Stimulated activated CD4-positive, alpha-beta T cell treated with anti-CD3 and anti-CD28 coated beads, Interleukin-15, amount 100 ng/mL, for 1 hour (primary cell): Measurements from ENCODE around the gene PRR36.

ENCODE experiments used
- DNase-seq, 2 donors: peaks; one replicate each; pipeline ENCODE4 v3.0.0-alpha.2; 2020; ENCODE audit warnings: low read depth in 1 of 2, low spot score in 1 of 2

PRR36 gene

DNA sequence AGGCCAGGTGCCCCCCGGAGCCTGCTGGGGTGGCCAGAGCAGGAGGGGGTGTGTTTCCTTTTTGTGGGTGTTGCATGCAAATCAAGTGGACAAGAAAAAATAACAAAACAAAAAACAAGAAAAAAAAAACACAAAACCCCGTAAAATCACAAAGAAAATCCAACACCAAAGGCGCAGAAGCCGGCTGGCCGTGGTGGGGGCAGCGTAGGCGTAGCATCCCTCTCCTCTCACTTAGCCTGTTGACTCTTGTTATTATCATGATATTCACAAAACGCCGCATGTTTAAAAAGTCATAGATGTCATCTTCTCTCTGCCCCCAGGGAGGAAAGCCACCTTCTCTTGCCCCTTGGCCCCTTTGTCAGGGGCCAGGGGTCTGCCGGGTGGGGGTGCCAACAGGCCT, 39.5 kb upstream of the PRR36 start:
- DNase-seq = no peak

DNA sequence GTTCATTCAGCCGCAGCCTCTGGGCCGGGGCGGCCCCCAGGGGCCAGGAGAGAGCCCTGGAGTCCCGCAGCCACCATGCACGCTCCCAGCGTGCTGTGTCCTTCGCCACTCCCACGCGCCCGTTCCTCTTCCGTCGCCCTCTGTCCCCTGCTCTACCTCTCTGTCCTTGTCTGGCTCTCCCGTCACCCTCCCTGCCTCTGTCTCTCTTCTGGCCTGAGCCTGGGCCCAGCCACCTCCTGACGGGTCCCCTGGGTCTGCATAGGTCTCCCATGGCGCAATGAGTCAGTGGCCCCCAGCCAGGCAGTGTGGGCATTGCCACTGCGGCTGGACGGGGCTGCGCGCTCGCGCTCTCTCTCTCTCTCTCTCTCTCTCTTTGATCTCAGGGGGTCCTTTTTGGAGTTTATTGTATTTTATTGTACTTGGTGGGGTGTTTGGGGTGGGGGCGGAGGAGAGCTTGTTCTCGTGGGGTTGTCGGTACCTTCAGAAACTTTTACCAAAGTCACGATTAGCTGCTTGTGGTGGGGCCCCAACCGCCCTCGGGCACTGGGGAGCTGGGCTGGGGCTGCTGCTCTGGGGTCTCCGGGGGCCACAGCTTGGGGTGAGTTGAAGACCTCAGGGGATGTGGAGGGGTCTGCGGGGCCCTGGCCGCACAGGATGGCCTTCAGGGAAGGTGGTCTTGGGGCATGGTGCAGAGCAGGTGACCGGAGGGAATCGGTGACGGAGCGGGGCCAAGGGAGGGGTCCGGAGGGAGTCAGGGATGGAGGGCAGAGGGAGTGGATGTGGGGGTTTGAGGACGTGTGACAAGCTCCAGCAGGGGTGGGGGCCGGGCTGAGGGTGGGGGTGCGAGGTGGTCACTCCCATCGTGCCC, 38.7 kb upstream of the PRR36 start:
- DNase-seq = no peak

DNA sequence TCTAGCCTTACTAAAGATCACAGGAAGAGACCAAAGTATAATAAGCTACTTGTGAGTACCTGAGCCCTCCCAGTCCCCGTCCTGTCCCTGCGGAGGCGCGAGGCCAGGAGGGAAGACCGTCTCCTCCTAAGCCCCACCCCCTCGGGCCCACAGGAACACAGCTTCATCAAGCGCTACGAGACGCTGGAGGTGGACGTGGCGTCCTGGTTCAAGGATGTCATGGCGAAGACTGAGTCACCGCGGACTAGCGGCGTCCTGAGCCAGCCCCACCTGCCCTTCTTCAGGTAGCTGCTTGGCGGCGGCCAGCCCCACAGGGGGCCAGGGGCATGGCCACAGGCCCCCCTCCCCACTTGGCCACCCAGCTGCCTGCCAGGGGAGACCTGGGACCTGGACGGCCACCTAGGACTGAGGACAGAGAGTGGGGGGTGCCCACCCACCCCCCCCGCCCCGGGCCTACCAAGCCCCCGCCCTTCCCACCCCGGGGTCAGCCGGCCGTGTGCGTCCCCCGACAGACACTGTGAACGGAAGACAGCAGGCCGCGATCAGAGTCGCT, 38.0 kb upstream of the PRR36 start:
- no peak for DNase-seq

DNA sequence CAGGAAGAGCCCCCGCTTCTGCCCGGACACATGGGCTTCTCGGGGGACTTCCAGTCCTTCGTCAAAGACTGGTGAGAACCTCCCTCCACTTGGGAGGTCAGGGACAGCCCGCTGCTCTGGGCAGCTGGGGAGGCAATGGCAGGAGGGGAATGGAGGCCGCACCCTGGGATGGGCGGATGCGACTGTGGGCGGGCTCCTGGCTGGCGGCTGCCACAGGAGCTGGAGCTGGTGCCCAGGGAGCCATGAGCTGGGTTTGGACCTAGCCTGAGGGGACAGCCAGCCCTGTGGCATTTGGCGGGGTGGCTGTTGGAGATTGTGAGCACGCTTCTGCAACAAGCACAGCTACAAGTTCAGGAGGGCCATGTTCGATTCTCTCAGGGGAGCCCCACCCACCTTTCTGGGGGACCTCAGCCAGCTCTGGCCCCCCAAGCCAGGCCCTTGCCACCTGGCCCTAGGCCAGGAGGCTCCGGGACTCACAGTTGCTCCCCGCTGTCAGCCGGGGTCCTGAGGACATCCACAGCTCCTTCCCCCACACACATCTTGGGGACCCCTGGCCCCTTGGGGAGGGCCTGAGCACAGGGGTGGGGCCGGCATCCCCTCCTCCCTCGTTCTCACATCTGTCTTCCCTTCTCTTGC, 37.4 kb upstream of the PRR36 start:
- no peak for DNase-seq

DNA sequence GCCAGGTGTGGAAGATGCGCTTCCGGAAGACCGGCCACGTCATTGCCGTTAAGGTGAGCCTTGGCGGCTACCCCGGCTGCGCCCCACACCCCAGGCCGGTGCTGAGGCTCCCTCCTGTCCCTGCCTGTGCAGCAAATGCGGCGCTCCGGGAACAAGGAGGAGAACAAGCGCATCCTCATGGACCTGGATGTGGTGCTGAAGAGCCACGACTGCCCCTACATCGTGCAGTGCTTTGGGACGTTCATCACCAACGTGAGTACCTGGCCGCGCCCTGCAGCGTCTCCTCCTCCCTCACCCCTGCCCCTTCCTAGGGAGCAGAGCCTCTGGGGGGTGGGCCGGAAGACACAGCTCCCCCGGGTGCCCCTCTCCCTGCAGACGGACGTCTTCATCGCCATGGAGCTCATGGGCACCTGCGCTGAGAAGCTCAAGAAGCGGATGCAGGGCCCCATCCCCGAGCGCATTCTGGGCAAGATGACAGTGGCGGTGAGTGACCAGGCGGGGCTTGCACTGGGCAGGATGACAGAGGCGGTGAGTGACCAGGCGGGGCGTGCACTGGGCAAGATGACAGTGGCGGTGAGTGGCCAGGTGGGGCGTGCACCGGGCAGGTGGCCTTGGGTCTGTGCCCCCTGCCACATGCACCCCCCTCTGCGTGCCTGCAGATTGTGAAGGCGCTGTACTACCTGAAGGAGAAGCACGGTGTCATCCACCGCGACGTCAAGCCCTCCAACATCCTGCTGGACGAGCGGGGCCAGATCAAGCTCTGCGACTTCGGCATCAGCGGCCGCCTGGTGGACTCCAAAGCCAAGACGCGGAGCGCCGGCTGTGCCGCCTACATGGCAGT, 36.4 kb upstream of the PRR36 start:
- DNase-seq = no peak

DNA sequence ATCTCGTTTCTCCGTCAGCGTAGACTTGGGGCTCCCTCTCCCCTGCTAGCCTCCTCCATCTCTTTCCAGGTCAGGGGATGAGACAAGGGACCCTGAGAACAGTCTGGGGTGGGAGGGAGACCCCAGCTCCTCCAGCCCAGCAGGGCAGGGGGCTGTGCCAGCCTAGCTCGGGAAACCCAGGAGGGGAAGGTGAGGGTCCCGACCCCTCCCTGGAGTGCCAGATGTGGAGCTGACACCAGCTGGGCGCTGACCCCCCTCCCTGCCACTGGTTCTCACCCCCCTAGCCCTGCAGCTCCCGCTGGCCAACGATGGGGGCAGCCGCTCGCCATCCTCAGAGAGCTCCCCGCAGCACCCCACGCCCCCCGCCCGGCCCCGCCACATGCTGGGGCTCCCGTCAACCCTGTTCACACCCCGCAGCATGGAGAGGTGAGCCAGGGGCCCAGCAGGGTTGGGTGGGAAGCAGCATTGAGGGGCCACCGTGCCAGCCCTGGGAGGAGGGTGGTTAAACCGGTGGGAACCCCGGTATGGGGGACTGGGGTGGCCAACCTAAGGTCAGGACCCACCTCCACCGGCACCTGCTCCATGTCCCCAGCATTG, 35.4 kb upstream of the PRR36 start:
- no peak for DNase-seq

DNA sequence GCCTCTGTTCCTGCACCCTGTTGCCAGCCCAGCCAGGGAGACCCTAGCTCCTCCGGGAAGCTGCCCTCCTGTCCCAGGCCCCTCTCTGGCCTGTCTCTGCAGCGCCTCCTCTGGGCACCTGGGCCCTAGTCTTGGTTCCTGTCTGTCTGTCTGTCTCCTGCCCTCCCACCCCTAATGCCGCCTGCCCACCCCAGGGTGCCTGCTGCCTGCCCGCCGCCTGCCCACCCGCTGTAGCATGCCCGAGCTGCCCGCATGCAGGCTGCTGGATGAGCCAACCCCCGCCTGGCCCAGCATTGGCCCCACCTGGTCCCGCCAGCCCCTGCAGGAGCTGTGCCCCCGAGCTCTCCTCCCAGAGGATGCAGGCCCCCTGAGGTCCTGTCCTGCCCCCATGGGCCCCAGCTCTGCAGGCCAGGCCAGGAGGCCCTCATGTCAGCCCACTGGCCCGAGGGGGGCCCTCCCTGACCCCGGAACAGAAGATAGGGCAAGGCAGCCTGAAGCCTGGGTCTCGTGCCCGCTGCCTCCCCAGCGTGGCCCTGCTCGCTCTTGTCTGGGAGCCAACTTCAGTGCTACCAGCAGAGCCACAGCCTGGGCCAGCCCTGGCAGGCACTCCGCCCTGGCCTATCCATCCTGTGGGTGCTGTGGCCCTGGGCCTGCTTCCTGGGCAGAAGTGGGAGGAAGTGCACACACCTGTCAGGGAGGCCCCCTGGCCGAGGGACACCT, 34.7 kb upstream of the PRR36 start:
- no peak for DNase-seq

DNA sequence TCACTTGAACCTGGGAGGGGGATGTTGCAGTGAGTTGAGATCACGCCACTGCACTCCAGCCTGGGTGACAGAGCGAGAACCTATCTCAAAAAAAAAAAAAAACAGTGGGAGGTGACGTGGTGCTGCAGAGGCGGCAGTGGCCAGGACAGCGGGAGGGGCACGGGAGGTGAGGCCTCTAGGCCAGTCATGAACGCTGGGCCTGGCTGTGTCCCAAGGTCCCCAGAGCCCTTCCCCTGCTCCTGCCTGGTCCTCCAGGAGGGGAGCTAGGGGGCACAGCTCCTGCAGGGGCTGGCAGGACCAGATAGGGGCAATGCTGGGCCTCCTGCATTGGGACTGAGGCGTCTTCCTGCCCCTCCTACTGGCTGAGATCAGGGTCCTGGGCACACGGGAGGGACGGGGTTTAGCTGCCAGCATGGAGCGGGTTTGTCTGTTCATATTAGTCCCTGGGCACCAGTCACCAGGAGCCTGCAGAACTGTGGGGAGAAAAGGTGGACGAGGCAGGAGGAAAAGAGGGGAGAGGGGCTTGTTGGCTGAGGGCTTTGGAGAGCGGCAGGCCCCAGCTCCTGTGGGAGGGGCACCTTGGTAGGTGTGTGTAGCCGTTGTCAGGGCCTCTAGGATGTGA, 34.0 kb upstream of the PRR36 start:
- no peak for DNase-seq

DNA sequence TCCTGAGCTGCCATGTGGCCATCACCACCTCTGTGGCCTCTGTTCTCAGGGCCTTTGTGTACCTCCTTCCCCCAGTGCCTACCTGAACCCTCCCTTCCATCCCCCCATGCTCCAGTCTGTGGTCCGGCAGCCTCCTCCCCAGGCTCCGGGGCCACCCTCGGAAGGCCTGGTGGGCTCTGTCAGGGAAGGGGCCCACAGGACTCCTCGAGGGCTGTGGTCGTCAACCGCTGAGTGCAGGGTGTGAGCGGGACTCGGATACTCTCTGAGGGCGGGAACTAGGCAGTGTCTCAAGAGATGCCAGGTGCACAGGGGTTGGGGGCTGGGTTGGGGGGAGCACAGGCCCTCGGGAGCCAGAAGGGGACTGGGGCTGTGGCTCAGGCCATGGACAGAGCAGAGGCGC, 33.4 kb upstream of the PRR36 start:
- no peak for DNase-seq

DNA sequence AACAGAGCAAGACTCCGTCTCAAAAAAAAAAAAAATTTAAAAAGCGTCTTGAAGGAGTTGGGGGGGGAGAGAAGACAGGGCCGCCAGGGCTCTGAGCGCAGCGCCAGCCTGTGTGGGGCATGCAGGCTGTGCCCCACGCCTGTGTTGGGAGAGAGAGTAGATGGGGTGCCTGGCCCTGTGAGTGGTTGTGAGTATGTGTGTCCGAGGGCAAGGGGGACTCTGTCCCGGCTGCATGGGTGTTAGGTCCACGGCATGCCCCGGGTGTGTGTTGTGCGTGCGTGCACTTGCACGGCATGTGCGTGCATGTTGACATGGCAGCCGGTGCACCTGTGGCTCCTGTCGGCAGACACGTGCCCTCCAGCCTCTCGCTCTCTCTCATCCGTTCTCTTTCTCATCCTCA, 32.9 kb upstream of the PRR36 start:
- no peak for DNase-seq

DNA sequence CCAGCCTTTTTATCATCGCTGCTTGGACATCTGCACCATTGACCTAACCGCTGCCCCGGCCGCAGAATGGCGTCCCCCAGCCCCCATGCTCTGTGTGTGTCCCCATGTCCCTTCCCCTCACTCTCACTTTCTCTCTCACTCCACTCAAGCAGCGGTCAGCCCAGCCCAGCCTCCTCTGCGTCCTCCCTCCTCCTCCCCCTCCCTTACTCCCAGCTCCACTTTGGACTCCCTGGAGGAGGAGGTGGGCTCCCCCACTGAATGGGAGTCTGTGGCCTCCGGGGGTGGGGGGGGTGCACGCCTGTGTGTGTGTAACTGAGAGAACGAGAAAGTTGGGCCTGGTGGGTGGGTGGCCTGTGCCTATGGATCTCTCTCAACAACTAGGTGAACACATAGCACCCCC, 31.7 kb upstream of the PRR36 start:
- no peak for DNase-seq

DNA sequence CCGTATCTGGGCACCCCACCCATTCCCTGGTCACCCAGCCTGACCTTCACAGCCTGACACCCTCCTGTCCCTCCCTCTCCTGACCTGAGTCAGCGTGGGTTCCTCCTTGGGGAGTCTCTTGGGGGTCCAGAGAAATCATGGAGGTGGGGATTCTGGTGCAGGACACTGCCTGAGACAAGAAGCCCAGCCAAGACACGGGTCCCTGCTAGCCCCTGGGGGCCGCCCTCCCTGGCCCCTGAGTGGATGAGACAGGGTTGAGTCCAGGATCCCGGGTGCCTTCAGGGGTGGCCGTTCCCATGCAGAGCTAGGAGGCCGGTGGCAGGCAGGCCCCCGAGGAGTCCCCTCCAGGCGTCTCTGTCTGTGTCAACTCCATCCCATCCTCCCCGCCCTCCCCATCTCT, 31.1 kb upstream of the PRR36 start:
- no peak for DNase-seq

DNA sequence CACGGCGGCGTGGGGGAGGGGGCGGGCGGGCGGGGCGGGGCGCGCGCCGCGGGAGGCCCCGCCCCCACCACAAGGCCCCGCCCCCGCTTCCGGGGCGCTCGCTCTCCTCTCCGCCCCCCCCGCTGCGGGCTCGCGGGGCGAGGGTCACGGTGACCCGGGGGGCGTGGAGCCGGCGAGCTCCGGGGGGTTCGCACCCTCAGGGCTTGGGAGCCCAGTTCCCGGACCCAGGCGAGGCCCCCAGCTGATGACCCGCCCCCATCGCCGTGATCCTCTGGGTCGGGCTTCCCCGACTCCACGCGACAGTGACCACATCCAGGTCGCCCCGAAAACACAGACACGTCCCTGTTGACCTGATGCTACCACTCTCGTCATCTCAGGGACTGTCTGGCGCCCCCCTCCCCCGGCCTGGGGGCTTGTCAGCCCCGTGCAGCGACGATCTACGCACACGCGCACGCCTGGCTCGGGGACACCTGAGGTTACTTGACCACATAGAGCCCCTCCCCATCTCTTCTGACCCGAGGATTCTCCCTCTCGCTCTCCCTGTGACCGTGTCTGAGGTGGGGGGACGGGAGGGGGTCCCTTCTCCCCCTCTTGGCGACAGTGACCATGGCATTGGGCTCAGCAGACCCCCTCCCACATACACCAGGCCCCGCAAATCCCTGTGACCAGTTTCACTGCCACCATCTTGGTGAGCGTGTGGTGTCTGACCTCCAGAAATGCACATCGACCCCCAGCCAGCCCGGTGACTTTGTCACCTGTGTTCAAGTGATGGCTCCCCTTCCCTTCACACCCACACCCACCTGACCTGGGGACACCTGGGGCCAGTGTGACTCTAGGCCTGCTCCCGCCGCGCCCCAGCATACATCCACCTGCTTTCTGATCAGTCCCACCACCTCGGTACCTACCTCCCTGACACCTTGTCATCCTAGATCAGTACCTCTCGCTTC, 30.2 kb upstream of the PRR36 start:
- no peak for DNase-seq

DNA sequence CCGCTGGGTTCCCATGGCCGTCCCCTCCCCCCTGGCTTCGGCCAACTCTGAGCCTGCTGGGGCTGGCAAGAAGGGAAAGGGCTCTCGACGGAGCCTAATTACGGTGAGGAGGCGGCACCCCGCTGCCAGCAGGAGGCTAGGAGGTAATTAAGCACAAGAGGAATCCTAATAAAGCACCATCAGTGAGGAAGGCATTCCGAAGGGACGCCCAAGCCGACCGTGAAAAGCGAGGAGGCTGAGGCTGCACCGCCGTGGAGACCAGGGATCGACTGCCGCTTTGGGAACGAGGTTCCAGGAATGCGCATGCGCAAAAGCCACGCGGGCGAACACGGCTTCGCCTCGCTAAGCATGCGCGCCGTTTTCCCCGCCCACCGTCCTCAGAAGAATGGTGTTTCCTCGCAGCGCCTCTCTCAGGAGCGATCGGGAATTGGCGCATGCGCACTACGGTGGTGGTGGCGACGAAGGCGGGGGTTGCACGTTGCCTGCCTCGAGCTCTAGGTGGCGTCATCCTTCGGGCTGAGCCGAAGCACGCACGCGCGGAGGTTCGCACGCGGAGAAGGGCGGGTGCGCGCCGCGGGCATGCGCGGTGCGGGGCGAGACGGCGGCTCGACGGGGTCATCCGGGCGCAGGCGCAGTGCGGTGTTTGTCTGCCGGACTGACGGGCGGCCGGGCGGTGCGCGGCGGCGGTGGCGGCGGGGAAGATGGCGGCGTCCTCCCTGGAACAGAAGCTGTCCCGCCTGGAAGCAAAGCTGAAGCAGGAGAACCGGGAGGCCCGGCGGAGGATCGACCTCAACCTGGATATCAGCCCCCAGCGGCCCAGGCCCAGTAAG, 29.3 kb upstream of the PRR36 start, which contains the start of gene MAP2K7:
MAP2K7 (plus strand) TSS at position 634 of the 830 bp plus-strand sequence; CDS start at position 702, 68 bp downstream.
- DNase-seq = peak; percentile 100

DNA sequence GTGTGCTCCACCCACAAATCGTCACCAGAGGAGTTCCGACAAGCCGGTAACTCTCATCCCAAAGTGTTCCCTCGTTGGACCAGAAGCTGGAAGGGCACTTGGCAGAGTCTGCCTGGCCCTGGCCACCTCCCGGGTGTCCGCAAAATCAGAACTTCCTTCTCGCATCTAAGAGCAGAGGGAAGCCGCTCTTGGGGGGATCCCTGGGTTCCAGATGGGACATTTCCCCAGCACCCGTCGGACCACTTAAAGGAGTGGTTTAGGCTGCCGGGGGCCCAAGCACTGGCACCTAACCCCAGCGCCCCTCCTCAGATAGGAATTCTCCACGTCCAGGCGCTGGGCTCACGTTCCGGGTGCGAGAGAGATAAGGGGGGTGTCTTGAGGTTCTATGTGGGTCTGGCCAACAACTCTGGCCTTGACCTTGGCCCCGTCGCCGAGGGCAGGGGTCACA, 28.6 kb upstream of the PRR36 start:
- no peak for DNase-seq

DNA sequence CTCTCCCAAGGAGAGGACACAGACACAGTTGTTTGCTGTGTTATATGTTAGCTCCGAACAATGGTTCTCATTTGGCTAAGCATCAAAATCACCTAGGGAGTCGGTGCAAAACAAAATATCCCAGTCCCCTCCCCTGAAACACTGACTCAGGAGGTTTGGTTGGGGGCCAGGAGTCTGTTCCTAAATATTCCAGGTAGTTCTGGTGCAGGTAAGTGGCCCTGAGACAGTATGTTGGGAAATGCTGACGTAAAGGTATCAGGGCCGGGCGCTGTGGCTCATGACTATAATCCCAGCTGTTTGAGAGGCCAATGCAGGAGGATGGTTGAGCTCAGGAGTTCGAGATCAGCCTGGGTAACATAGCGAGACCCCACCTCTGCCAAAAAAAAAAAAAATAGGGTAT, 27.1 kb upstream of the PRR36 start:
- no peak for DNase-seq

DNA sequence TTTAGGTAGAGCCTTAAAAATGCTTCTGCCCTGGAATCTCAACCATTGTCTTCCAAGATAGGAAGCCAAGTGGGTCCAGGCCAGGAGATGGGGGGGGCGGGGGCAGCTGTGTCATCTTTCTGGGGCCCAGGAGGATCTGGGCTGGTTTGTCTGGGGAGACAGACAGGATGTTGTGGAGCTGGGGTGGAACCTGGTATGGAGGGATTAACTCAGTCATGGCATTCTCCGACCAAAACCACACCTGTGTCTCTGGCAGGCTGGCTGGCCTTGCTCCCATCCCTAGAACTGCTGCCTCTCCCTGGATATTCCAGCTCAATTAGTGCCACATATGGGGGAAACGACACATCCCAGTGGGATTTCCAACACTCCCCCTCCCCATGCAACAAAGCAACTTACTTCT, 26.7 kb upstream of the PRR36 start:
- no peak for DNase-seq

DNA sequence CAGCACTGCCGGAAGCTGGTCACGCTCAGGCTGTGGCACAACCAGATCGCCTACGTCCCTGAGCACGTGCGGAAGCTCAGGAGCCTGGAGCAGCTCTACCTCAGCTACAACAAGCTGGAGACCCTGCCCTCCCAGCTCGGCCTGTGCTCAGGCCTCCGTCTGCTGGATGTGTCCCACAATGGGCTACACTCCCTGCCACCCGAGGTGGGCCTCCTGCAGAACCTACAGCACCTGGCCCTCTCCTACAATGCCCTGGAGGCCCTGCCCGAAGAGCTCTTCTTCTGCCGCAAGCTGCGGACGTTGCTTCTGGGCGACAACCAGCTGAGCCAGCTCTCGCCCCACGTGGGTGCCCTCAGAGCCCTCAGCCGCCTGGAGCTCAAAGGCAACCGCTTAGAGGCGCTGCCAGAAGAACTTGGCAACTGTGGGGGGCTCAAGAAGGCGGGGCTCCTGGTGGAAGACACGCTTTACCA, 26.2 kb upstream of the PRR36 start:
- DNase-seq = no peak
